Endothelial cell of umbilical vein (primary cell): Measurements from ENCODE around the gene RBPJ.

Experiments used
- EZH2 ChIP-seq: IDR thresholded peaks from 2 replicates; pipeline ENCODE4 v1.6.1; 2012; ENCODE audit warnings: borderline replicate concordance, low read depth, mild to moderate bottlenecking, moderate library complexity, low read length, inconsistent platforms; ENCODE audit not compliant: severe bottlenecking
- TF ChIP-seq, protein P1 (sequence below), 2 donors: IDR thresholded peaks; 1 replicate in 1 of 2; 2 replicates in 1 of 2; pipeline ENCODE4 v1.5.1; 2011; ENCODE audit warnings: low read length in 2 of 2, mild to moderate bottlenecking in 2 of 2, moderate library complexity in 2 of 2, control low read depth in 1 of 2, inconsistent platforms in 1 of 2, low read depth in 1 of 2; ENCODE audit not compliant: insufficient read depth in 1 of 2; ENCODE audit errors: extremely low read depth in 1 of 2

DNA sequence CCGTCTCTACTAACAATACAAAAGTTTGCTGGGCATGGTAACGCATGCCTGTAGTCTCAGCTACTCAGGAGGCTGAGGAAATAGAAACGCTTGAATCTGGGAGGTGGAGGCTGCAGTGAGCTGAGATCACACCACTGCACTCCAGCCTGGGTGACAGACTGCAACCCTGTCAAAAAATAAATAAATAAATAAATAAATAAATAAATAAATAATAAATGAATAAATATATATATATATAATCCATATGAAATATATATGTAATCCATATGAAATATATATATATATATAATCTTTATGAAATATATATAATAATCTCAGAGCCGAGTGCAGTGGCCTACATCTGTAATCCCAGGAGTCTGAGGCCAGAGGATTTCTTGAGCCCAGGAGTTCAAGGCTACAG, 17.8 kb upstream of the RBPJ start:
- TF ChIP-seq EZH2 = no peak
- TF ChIP-seq, protein P1, sequence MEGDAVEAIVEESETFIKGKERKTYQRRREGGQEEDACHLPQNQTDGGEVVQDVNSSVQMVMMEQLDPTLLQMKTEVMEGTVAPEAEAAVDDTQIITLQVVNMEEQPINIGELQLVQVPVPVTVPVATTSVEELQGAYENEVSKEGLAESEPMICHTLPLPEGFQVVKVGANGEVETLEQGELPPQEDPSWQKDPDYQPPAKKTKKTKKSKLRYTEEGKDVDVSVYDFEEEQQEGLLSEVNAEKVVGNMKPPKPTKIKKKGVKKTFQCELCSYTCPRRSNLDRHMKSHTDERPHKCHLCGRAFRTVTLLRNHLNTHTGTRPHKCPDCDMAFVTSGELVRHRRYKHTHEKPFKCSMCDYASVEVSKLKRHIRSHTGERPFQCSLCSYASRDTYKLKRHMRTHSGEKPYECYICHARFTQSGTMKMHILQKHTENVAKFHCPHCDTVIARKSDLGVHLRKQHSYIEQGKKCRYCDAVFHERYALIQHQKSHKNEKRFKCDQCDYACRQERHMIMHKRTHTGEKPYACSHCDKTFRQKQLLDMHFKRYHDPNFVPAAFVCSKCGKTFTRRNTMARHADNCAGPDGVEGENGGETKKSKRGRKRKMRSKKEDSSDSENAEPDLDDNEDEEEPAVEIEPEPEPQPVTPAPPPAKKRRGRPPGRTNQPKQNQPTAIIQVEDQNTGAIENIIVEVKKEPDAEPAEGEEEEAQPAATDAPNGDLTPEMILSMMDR (IDR thresholded peaks at IDR 0.05; ENCODE audit: extremely low read depth in 1 of 2, insufficient read depth in 1 of 2, low read depth in 1 of 2, low read length in 2 of 2) = no peak
